ENCODE results near the gene ACE.

Gene ACE

GRCh38 chr17:63491977-63492618 lies 15.2 kb downstream of the ACE start:
- Histone ChIP-seq H3K27ac (no peak overlapping the region), H3K27me3 (no peaks in the 10 kb centered on the region), H3K4me3 (ENCODE audit: low read depth in 1 of 2, low read length in 1 of 2) (no peak overlapping the region), H3K36me3 (no peaks in the 10 kb centered on the region), H3K9me3 (no peaks in the 10 kb centered on the region), H3K4me1 (ENCODE audit: control insufficient read depth in 1 of 2, insufficient read depth in 1 of 2, low read depth in 1 of 2, low read length in 1 of 2) (no peaks in the 10 kb centered on the region)
- TF ChIP-seq CTCF (IDR thresholded peaks at IDR 0.05): no peak

- no peaks in the 10 kb centered on the region for H3K4me1 ChIP-seq (ENCODE audit: control insufficient read depth in 1 of 2, insufficient read depth in 1 of 2, low read depth in 1 of 2, low read length in 1 of 2)
- H3K27ac ChIP-seq: no peak overlapping the region
- TF ChIP-seq CTCF (IDR thresholded peaks at IDR 0.05): no peak
- H3K4me3 ChIP-seq (ENCODE audit: low read depth in 1 of 2, low read length in 1 of 2): no peak overlapping the region
- no peaks in the 10 kb centered on the region for H3K27me3 ChIP-seq
- H3K9me3 ChIP-seq: no peaks in the 10 kb centered on the region
- no peaks in the 10 kb centered on the region for H3K36me3 ChIP-seq
Observed at GRCh38 chr17:63492940-63493339, 16.1 kb downstream of the ACE start.

GRCh38 chr17:63493411-63493810 lies 16.6 kb downstream of the ACE start:
- Histone ChIP-seq H3K27ac (no peak overlapping the region), H3K4me1 (ENCODE audit: control insufficient read depth in 1 of 2, insufficient read depth in 1 of 2, low read depth in 1 of 2, low read length in 1 of 2) (no peaks in the 10 kb centered on the region), H3K36me3 (no peaks in the 10 kb centered on the region), H3K9me3 (no peaks in the 10 kb centered on the region), H3K4me3 (ENCODE audit: low read depth in 1 of 2, low read length in 1 of 2) (no peak overlapping the region), H3K27me3 (no peaks in the 10 kb centered on the region)
- no peak for TF ChIP-seq CTCF (IDR thresholded peaks at IDR 0.05)

GRCh38 chr17:63494300-63494928 lies 17.6 kb downstream of the ACE start:
- no peak for TF ChIP-seq CTCF (IDR thresholded peaks at IDR 0.05)
- H3K27me3 ChIP-seq: no peaks in the 10 kb centered on the region
- no peaks in the 10 kb centered on the region for H3K36me3 ChIP-seq
- no peak overlapping the region for H3K4me3 ChIP-seq (ENCODE audit: low read depth in 1 of 2, low read length in 1 of 2)
- H3K9me3 ChIP-seq: no peaks in the 10 kb centered on the region
- H3K27ac ChIP-seq: no peak overlapping the region
- H3K4me1 ChIP-seq (ENCODE audit: control insufficient read depth in 1 of 2, insufficient read depth in 1 of 2, low read depth in 1 of 2, low read length in 1 of 2): no peaks in the 10 kb centered on the region

GRCh38 chr17:63495491-63495890 lies 18.6 kb downstream of the ACE start:
- Histone ChIP-seq H3K4me3 (ENCODE audit: low read depth in 1 of 2, low read length in 1 of 2) (no peak overlapping the region), H3K27me3 (peaks cover 3% of the 10 kb centered on the region), H3K36me3 (no peaks in the 10 kb centered on the region), H3K4me1 (ENCODE audit: control insufficient read depth in 1 of 2, insufficient read depth in 1 of 2, low read depth in 1 of 2, low read length in 1 of 2) (no peaks in the 10 kb centered on the region), H3K27ac (no peak overlapping the region), H3K9me3 (no peaks in the 10 kb centered on the region)
- TF ChIP-seq CTCF (IDR thresholded peaks at IDR 0.05): no peak
